HAP-1 (cell line): Measurements from ENCODE around the gene HS3ST3A1.

Experiments
- DNase-seq, 2 experiments: peaks; one replicate each; pipeline ENCODE4 v3.0.0-alpha.2; 2016 to 2020; ENCODE audit warnings: low spot score in 2 of 2
- H3K27me3 ChIP-seq: fragments of 250-450 bp; sonication (Bioruptor Pico); 2 replicates; pipeline ENCODE4 v1.5.1; 2020; ENCODE audit warnings: low read depth, mild to moderate bottlenecking, moderate library complexity
- H3K36me3 ChIP-seq: fragments of 250-450 bp; sonication (Bioruptor Pico); replicated peaks from 2 replicates; pipeline ENCODE4 v1.5.1; 2020; ENCODE audit warnings: mild to moderate bottlenecking
- H3K4me1 ChIP-seq: fragments of 250-450 bp; sonication (Bioruptor Pico); 2 replicates; pipeline ENCODE4 v1.5.1; 2020; ENCODE audit warnings: mild to moderate bottlenecking
- H3K4me3 ChIP-seq: fragments of 250-450 bp; sonication (Bioruptor Pico); 2 replicates; pipeline ENCODE4 v1.5.1; 2020; ENCODE audit warnings: mild to moderate bottlenecking, moderate library complexity
- H3K9me3 ChIP-seq: fragments of 250-450 bp; sonication (Bioruptor Pico); 2 replicates; pipeline ENCODE4 v1.5.1; 2020; ENCODE audit warnings: mild to moderate bottlenecking, moderate library complexity
- in situ Hi-C: fragments of 300-500 bp; cut with MboI; formaldehyde crosslinking; loops from 3 replicates; pipeline ENCODE4 v1.14.3; 2020; ENCODE audit warnings: low sequenced_read_pairs, inconsistent platforms, mixed read lengths

Gene HS3ST3A1

DNA sequence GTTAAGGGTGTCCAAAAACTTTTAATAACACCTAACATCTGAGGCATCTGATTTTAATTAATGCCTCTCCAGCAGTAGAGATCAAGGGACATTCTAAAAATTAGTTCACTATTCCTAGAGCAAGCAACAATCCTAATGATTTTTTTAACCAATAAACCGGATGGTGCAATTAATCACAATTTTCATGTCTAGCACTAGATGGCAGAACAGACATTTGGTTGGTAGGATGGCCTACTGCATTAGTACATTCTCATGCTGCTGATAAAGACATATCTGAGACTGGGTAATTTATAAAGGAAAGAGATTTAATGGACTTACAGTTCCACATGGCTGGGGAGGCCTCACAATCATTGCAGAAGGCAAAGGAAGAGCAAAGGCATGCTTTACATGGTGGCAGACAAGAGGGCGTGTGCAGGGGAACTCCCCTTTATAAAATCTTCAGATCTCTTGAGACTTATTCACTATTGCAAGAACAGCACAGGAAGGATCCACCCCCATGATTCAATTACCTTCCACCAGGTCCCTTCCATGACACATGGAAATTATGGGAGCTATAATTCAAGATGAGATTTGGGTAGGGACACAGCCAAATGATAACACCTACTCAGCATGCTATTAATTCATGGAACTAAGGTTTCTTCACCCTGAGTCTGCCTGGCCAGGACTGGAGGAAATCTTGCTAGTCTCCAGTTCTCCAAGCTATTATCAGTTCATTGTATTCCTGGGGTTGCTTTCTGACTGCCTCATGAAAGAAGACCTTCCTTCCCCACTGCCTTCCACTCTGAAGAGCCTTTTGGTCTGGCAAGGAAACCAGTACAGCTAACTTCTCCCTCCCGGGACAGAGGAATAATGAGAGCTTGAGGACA, 24.8 kb downstream of the HS3ST3A1 start:
- H3K4me3 ChIP-seq: no peak overlapping the region
- H3K36me3 ChIP-seq: no peaks in the 10 kb centered on the region
- no peaks in the 10 kb centered on the region for H3K9me3 ChIP-seq
- no peaks in the 10 kb centered on the region for H3K27me3 ChIP-seq
- in situ Hi-C loops: no loop called here
- DNase-seq: no peak
- H3K4me1 ChIP-seq: no peaks in the 10 kb centered on the region

DNA sequence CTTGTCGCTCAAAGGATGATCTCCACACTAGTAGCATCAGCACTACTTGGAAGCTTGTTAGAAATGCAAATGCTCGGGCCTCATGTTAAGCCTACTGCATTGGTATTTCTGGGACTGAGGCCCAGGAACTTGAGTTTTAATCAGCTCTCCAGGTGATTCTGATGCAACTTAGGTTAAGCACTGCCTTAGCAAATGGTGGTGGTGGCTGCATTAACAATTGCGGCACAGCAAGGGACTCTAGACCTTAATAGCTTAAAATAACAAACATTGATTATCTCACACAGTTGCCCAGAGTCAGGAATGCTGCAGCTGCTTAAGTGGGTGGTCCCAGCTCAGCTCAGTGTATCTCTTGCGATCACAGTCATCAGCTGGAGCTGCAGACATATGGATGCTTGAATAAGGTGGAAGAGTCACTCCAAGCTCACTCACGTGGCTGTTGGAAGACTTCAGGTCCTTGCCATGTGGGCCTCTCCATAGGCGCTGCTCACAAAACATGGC, 25.8 kb downstream of the HS3ST3A1 start:
- Histone ChIP-seq H3K4me3 (no peak overlapping the region), H3K9me3 (no peaks in the 10 kb centered on the region), H3K27me3 (no peaks in the 10 kb centered on the region), H3K4me1 (no peaks in the 10 kb centered on the region), H3K36me3 (no peaks in the 10 kb centered on the region)
- DNase-seq: no peak
- in situ Hi-C loops: no loop called here

DNA sequence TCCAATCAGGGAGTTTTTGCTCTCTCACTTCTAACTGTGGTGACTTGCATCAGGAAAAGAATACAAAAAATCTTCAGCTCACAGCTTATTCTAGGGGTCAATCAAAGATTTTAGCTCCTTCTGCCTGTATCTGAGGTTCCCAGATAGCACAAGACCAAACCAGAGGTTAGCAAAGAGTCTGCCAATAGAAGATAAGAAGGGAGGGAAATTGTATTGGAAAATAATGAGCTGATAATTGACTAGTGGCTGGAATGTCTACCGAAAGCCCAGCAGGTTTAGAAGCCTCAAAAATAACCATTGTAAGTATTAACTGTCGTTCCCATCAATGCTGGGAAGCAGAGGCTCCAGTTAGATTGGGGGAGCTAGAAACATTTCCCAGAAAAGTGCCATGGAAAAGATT, 26.3 kb downstream of the HS3ST3A1 start:
- Histone ChIP-seq H3K9me3 (no peaks in the 10 kb centered on the region), H3K4me3 (no peak overlapping the region), H3K36me3 (no peaks in the 10 kb centered on the region), H3K4me1 (no peaks in the 10 kb centered on the region), H3K27me3 (no peaks in the 10 kb centered on the region)
- in situ Hi-C loops: no loop called here
- DNase-seq: no peak

DNA sequence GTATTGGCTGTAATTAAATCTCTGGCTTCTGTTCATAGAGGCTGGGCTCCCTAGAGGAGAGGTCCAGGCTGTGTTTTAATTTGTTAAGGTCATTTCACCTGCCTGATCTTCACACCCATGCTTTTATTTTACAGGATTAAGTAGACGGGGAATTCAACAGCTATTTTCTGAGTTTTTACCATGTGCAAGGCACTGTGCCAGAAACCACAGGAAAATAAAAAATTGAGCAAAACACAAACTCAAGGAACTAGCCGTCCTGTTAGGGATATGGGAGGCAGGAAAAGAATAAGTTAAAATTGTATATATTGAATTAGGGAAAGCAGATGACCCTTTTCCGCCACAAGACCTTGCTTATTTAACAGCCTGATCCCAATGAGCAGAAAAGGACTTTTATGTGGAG, 29.1 kb downstream of the HS3ST3A1 start:
- no peak overlapping the region for H3K4me3 ChIP-seq
- no peaks in the 10 kb centered on the region for H3K36me3 ChIP-seq
- H3K4me1 ChIP-seq: no peaks in the 10 kb centered on the region
- no peaks in the 10 kb centered on the region for H3K9me3 ChIP-seq
- no peak for DNase-seq
- H3K27me3 ChIP-seq: no peaks in the 10 kb centered on the region
- in situ Hi-C loops: no loop called here

DNA sequence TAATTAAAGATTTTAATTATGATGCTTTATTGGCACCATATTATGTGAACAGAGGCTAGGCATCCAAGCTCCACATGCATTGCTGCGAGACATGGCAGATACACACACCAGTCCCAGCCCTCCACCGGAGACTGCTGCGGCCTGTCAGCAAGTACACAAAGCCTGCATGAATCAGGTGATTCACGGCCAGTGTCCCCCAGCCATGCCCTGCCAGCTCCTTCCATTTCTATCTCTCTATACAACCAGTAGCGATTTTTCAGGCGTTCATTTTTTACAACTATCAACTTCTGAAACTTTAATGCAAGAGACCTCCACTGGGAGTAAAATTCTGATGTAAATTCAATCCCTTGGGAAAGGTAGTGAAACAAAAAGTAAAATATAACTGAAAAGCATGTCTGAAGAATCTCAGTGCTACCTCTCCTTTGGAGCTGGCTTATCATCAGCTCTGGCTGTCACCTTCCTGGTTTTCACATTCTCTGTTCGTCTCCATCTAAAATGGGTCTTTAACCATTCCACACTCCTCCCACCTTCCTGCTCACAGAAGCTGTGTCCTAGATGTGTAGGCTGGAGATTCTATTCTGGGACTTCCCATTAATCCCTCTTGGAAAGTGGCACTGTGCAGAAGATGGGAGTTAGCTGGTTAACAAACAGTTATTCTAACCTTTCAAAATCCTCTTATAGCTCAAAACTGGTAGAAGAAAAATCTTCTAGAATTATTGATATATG, 32.2 kb downstream of the HS3ST3A1 start:
- no peaks in the 10 kb centered on the region for H3K36me3 ChIP-seq
- no peaks in the 10 kb centered on the region for H3K27me3 ChIP-seq
- DNase-seq: no peak
- no peak overlapping the region for H3K4me3 ChIP-seq
- H3K9me3 ChIP-seq: no peaks in the 10 kb centered on the region; the same call in 1 of the 2 replicates
- H3K4me1 ChIP-seq: no peaks in the 10 kb centered on the region
- in situ Hi-C loops: no loop called here

DNA sequence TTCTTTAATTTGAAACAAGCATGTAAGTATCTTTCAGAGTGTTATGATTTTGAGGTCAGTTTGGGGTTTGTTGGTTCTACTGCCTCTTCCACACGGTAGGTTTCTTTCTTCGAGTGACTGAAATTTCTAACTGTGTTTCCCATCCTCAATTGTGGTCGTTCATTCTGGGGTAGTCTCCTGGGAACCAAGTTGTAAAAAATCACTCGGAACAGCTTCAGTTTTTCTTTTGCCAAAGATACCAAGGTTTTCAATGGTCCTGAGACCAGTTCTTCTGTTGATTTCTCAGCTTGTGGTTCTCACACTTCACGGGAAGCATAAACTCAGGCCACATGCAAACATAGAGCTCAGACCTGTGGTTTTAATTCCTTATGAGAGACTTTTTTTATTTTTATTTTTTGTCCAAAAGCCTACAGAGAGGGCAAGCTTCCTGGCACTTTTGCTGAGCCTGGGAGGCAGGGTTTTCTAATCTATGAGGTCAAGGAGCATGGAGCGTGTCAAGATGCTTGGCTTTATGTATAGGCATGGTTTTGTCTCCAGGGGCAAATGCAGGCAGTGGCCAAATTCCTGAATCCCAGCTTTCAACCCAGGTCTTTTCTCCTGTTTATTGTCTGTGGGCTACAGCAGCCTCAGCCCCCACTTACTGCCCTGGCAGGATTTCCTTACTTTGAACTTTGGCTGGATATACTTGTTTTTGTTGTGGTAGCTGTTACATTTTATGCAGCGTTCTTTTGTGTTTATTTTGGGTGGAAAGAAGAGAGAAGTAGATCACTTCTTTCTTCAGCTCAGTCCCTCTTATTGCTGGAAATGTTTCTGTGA, 32.9 kb downstream of the HS3ST3A1 start:
- no peak for DNase-seq
- in situ Hi-C loops: no loop called here
- Histone ChIP-seq H3K27me3 (no peaks in the 10 kb centered on the region), H3K4me3 (no peak overlapping the region), H3K36me3 (no peaks in the 10 kb centered on the region), H3K9me3 (no peaks in the 10 kb centered on the region; the same call in 1 of the 2 replicates), H3K4me1 (no peaks in the 10 kb centered on the region)

DNA sequence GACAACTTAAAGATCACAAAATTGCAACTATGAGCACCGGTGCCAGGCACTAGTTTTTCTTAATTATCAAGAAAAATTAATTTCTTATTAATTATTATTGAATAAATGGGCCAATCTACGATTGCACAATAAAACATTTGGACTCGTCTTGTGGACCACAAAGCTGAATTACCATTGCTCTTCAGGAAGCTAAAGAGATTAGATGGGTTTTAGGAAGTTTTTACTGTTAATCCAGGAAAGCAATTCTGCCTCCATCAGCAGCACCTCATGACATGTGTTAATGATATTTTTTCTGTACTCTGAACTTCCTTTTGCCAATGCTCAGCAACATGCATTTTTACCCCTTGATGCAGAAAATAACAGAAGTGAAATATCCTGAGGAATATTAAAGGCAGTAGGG, 37.9 kb downstream of the HS3ST3A1 start:
- DNase-seq: no peak
- in situ Hi-C loops: no loop called here
- no peaks in the 10 kb centered on the region for H3K4me1 ChIP-seq
- no peaks in the 10 kb centered on the region for H3K36me3 ChIP-seq
- no peak overlapping the region for H3K4me3 ChIP-seq
- H3K27me3 ChIP-seq: no peaks in the 10 kb centered on the region
- no peaks in the 10 kb centered on the region; the same call in 1 of the 2 replicates for H3K9me3 ChIP-seq

DNA sequence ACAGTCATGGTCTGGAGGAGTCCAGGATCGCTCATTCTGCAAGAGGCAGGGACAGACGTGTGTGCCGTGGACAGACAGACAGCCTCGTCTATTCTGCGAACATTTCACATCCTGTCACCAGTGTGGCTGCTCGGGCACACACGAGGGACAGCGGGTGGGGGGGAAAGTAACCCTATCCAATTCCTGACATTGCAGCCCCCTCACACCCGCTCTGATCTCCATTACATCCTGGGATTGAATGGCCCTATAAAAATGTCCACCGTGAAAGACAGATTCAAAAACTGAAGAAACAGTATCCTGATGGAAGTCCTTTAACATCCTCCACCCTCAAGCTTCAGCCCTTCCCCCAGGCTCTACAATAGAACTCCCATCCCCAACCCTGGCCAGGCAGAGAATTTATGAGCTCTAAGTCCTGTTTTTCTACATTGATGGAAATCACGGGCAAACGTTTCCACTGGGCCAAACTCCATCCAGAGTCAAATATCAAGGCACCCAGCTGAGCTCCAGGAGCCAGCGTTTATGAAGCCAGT, 39.4 kb downstream of the HS3ST3A1 start:
- Histone ChIP-seq H3K36me3 (no peaks in the 10 kb centered on the region), H3K4me3 (no peak overlapping the region), H3K4me1 (no peaks in the 10 kb centered on the region), H3K27me3 (no peaks in the 10 kb centered on the region), H3K9me3 (no peaks in the 10 kb centered on the region; the same call in 1 of the 2 replicates)
- DNase-seq: no peak
- in situ Hi-C loops: no loop called here

DNA sequence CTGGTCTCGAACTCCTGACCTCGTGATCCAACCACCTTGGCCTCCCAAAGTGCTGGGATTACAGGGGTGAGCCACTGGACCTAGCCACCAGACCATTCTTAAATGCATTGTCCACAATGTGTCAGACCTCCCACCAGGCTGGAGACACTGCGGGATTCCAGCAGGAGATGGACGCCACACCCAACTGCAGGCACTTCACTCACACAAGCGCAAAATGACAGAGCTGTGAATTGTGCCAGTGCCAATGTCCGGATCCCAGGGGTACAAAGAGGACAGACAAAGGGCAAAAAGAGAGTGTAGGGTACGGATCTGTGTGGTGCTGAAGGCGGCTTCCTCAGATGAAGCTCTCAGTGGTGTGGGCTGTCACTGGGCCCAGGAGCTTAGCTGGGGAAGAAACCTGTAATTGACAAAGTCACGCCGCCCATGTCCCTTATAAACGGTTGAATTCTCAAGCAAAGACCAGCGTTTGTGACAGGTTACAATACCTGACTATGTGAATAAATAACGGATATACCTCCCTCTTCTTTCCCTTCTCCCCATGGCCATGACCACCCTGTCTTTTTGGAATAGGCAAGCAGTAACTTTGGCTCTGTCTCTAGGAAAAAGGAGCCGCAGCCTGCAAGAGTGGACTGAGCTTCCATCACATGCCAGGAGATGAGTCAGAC, 40.0 kb downstream of the HS3ST3A1 start:
- Histone ChIP-seq H3K36me3 (no peaks in the 10 kb centered on the region), H3K4me1 (no peaks in the 10 kb centered on the region), H3K4me3 (no peak overlapping the region), H3K27me3 (no peaks in the 10 kb centered on the region), H3K9me3 (no peaks in the 10 kb centered on the region; the same call in 1 of the 2 replicates)
- DNase-seq: no peak
- in situ Hi-C loops: no loop called here

DNA sequence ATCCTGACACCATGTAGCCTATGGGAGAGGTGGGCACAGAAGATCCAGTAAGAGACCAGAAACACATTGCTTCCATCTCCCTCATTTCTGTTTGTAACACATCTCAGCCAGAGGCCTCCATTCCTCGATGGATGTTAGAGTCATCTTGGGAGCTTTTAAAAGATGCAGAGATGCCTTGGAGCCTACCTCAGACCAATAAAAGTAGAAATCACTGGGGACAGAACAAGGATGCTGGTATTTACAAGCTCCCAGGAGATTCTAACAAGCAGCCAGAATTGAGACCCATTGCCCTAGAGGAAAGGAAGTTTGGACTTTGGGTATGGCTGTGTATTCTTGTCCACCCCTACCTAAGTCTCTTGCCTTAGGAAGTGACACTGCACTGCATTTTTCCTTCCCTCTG, 40.8 kb downstream of the HS3ST3A1 start:
- in situ Hi-C loops: no loop called here
- Histone ChIP-seq H3K4me3 (no peak overlapping the region), H3K36me3 (no peaks in the 10 kb centered on the region), H3K27me3 (no peaks in the 10 kb centered on the region), H3K4me1 (no peaks in the 10 kb centered on the region), H3K9me3 (no peaks in the 10 kb centered on the region; the same call in 1 of the 2 replicates)
- DNase-seq: no peak

DNA sequence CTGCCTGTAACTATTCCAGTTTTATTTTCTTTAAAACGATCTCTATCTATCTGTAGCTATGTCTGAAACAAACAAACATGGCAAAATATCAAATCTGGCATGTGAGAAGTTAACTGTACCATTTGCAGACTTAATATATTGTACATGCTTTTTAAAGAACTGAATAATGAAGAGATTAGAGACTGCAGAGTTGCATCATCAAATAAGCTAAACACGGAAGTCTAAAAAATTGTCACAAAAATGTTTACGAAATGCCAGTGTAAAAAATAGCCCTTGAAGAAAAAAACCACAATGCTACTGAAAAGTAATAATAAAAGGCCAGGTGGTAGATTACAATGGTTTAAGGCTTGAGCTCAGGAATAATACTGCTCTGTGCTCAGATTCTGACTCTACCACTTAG, 43.1 kb downstream of the HS3ST3A1 start:
- DNase-seq: no peak
- Histone ChIP-seq H3K27me3 (no peaks in the 10 kb centered on the region), H3K9me3 (no peaks in the 10 kb centered on the region; the same call in 1 of the 2 replicates), H3K4me1 (no peaks in the 10 kb centered on the region), H3K4me3 (no peak overlapping the region), H3K36me3 (no peaks in the 10 kb centered on the region)
- in situ Hi-C loops: no loop called here

DNA sequence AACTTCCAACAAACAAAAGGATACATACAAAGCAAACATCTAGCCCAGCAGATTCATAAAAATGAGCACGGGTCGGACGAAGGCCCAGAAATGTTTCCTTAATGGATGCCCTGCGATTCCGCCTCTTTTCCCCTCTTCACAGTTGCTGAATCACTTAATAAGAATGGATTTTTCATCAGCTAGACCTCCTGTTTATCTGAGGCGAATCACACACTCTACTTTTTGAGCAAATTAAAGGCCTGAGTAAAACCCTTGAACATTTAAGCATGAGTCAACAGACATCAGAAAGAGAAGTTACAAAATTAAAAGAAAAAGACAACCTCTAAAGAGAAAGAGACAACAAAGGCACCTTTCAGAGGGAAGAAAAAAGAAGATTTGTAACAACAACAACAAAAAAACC, 44.7 kb downstream of the HS3ST3A1 start:
- Histone ChIP-seq H3K9me3 (no peaks in the 10 kb centered on the region; the same call in 1 of the 2 replicates), H3K27me3 (no peaks in the 10 kb centered on the region), H3K4me1 (no peaks in the 10 kb centered on the region), H3K36me3 (no peaks in the 10 kb centered on the region), H3K4me3 (no peak overlapping the region)
- in situ Hi-C loops: no loop called here
- no peak for DNase-seq

DNA sequence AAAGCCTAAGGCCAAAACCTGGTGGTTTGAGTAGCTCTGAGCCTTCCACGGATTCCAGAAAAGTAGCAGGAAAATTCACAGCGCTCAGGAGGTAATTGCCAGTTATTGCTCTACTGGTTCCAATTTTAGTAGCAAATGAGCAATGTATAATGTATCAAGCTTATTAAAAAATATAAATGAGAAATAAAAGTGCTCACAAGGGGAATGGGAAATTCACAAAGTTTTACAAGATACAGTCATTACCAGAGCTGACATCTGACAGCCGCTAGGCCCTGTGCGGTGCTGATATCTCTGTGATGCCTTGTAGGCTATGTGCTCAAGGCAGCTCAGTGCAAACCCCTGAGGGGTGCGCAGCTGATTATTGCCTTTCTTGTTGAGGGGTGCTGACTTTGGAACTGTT, 47.5 kb downstream of the HS3ST3A1 start:
- no peaks in the 10 kb centered on the region for H3K36me3 ChIP-seq

More for the DNA sequence above, 47.5 kb downstream of the HS3ST3A1 start:
- Histone ChIP-seq H3K4me3 (no peak overlapping the region), H3K9me3 (peaks cover 1% of the 10 kb centered on the region; the same call in 1 of the 2 replicates), H3K27me3 (no peaks in the 10 kb centered on the region), H3K4me1 (no peaks in the 10 kb centered on the region)
- in situ Hi-C loops: no loop called here
- DNase-seq: no peak
